MCF 10A (cell line): Measurements from ENCODE around the gene CLSTN2. TPM values are rescaled to one million over a fixed set of nuclear protein-coding genes. Genes with fewer than 3 reads are reported as not detected.

Source experiments
- BruUV-seq: library from RNA; stranded (reverse); fragments of 400-500 nt; replicated peaks from 2 replicates; lab custom pipeline; 2021; lab: Mats Ljungman, UMichigan
- CTCF ChIA-PET: fragments of 300-600 bp; sonication (Branson Sonifier 250); formaldehyde crosslinking; extraction: SDS; loops from one replicate; lab custom pipeline; 2021; ENCODE audit warnings: antibody characterized with exemption, inconsistent platforms; lab: Yijun Ruan, JAX
- POLR2A ChIA-PET: fragments of 300-600, 350-650 bp; sonication (Branson Sonifier 250); formaldehyde crosslinking; extraction: SDS; loops from one replicate; lab custom pipeline; 2020; ENCODE audit warnings: antibody characterized with exemption, inconsistent platforms; lab: Yijun Ruan, JAX
- DNase-seq: peaks from one replicate; pipeline ENCODE4 v3.0.0-alpha.2; 2018; ENCODE audit not compliant: unreplicated experiment
- H3K27ac Mint-ChIP-seq: one replicate; pipeline ENCODE4 v1.8.0; 2022; ENCODE audit warnings: mild to moderate bottlenecking, low read depth, mixed read lengths; ENCODE audit not compliant: unreplicated experiment
- H3K27me3 Mint-ChIP-seq: one replicate; pipeline ENCODE4 v1.8.0; 2022; ENCODE audit warnings: mixed read lengths; ENCODE audit not compliant: insufficient read depth, unreplicated experiment
- H3K36me3 Mint-ChIP-seq: one replicate; pipeline ENCODE4 v1.8.0; 2022; ENCODE audit warnings: mild to moderate bottlenecking, moderate library complexity, mixed read lengths; ENCODE audit not compliant: insufficient read depth, unreplicated experiment
- H3K4me1 Mint-ChIP-seq: one replicate; pipeline ENCODE4 v1.8.0; 2022; ENCODE audit warnings: mixed read lengths; ENCODE audit not compliant: insufficient read depth, unreplicated experiment
- H3K4me3 Mint-ChIP-seq: one replicate; pipeline ENCODE4 v1.8.0; 2022; ENCODE audit warnings: mild to moderate bottlenecking, moderate library complexity, mixed read lengths; ENCODE audit not compliant: unreplicated experiment
- H3K9me3 Mint-ChIP-seq: one replicate; pipeline ENCODE4 v1.8.0; 2022; ENCODE audit warnings: mixed read lengths; ENCODE audit not compliant: unreplicated experiment
- CTCF ChIP-seq: fragments of 200-600 bp; IDR thresholded peaks from one replicate; pipeline ENCODE4 v1.8.0; 2022; ENCODE audit warnings: antibody characterized with exemption, mild to moderate bottlenecking; ENCODE audit not compliant: unreplicated experiment
- intact Hi-C: fragments of 100-400 bp; cut with micrococcal nuclease; formaldehyde crosslinking; loops from 2 replicates; pipeline ENCODE4 v1.14.1; 2022
- total RNA-seq: library from RNA; stranded (reverse); gene quantifications from 2 replicates; pipeline ENCODE4 v1.2.3, GENCODE V29; 2022

The CLSTN2 gene
- total RNA-seq, 1 experiment from 2014 or later: not detected

GRCh38 chr3:140224307-140224706 lies 289.3 kb downstream of the CLSTN2 start:
- no peak for TF ChIP-seq CTCF
- POLR2A ChIA-PET: interaction anchor here (0.6 kb wide), 1 partner anchor 592 kb away, joined by 3 read pairs; no protein-coding TSS in a partner anchor
- H3K4me1 Mint-ChIP-seq: peaks cover 7% of the 10 kb centered on the region
- no peak for DNase-seq
- peaks cover 12% of the 10 kb centered on the region for H3K9me3 Mint-ChIP-seq
- H3K27ac Mint-ChIP-seq: no peak overlapping the region
- H3K4me3 Mint-ChIP-seq: no peak overlapping the region
- H3K36me3 Mint-ChIP-seq: no peaks in the 10 kb centered on the region
- BruUV-seq: no TSS peak
- H3K27me3 Mint-ChIP-seq: no peaks in the 10 kb centered on the region
- intact Hi-C loops: no loop called here
- CTCF ChIA-PET: no interaction called here

- POLR2A ChIA-PET: interaction anchor here (0.8 kb wide), 1 partner anchor 40 kb away, joined by 3 read pairs; no protein-coding TSS in a partner anchor
- Mint-ChIP-seq H3K27me3 (no peaks in the 10 kb centered on the region), H3K4me1 (peaks cover 7% of the 10 kb centered on the region), H3K4me3 (no peak overlapping the region), H3K36me3 (no peaks in the 10 kb centered on the region), H3K9me3 (peaks cover 12% of the 10 kb centered on the region), H3K27ac (no peak overlapping the region)
- DNase-seq: no peak
- CTCF ChIA-PET: interaction anchor here (0.6 to 0.7 kb wide), 2 partner anchors 9 to 24 kb away, joined by 3 to 4 read pairs; no protein-coding TSS in a partner anchor
- intact Hi-C loops: no loop called here
- BruUV-seq: no TSS peak
- TF ChIP-seq CTCF: no peak
Observed at GRCh38 chr3:140225996-140226395, 291.0 kb downstream of the CLSTN2 start.

GRCh38 chr3:140233702-140234101 lies 298.7 kb downstream of the CLSTN2 start:
- Mint-ChIP-seq H3K36me3 (no peaks in the 10 kb centered on the region), H3K27ac (no peak overlapping the region), H3K4me1 (no peaks in the 10 kb centered on the region), H3K27me3 (peaks cover 28% of the 10 kb centered on the region), H3K4me3 (no peak overlapping the region), H3K9me3 (peaks cover 19% of the 10 kb centered on the region)
- POLR2A ChIA-PET: interaction anchor here (1.0 kb wide), 1 partner anchor 53 kb away, joined by 3 read pairs; no protein-coding TSS in a partner anchor
- CTCF ChIA-PET: interaction anchor here (0.6 kb wide), 1 partner anchor 821 kb away, joined by 3 read pairs; no protein-coding TSS in a partner anchor
- DNase-seq: no peak
- no TSS peak for BruUV-seq
- intact Hi-C loops: no loop called here
- no peak for TF ChIP-seq CTCF

GRCh38 chr3:140234256-140234655 lies 299.3 kb downstream of the CLSTN2 start:
- ChIA-PET POLR2A (interaction anchor here (0.6 to 1.0 kb wide), 2 partner anchors 53 to 58 kb away, joined by 3 read pairs; no protein-coding TSS in a partner anchor), CTCF (no interaction called here)
- intact Hi-C loops: no loop called here
- Mint-ChIP-seq H3K27me3 (peaks cover 28% of the 10 kb centered on the region), H3K4me3 (no peak overlapping the region), H3K9me3 (peaks cover 16% of the 10 kb centered on the region), H3K27ac (no peak overlapping the region), H3K36me3 (no peaks in the 10 kb centered on the region), H3K4me1 (no peaks in the 10 kb centered on the region)
- no peak for TF ChIP-seq CTCF
- no TSS peak for BruUV-seq
- DNase-seq: no peak
